Heart left ventricle (tissue), 16 donors: Measurements from ENCODE around the gene HNRNPR. TPM values are rescaled to one million over a fixed set of nuclear protein-coding genes. Genes with fewer than 3 reads are reported as not detected.
A peak's percentile ranks its signal among the peaks of the same experiment; 100 is the strongest.

Source experiments
- ATAC-seq, 4 donors: fragments of 200-7000 bp; cut with Tn5 transposase; one replicate each; pipeline ENCODE4 v1.9.1; 2020 to 2022; ENCODE audit warnings: moderate library complexity in 4 of 4, mild to moderate bottlenecking in 3 of 4, moderate number of reproducible peaks in 1 of 4
- DNase-seq, 5 donors: peaks; one replicate each; pipeline ENCODE4 v3.0.0-alpha.2; 2020
- H3K27ac ChIP-seq, 12 donors: fragments of 200-600 bp; sonication (generic) in 4 of 12; one replicate each; pipeline versions ENCODE4 v1.5.0 to v1.8.0; 2016 to 2022; ENCODE audit warnings: mild to moderate bottlenecking in 2 of 12
- H3K27me3 ChIP-seq, 9 donors: fragments of 200-600 bp; sonication (generic) in 2 of 9; one replicate each; pipeline versions ENCODE4 v1.5.1 to v1.8.0; 2016 to 2022; ENCODE audit warnings: mild to moderate bottlenecking in 3 of 9
- H3K36me3 ChIP-seq, 9 donors: fragments of 200-600 bp; sonication (generic) in 2 of 9; one replicate each; pipeline versions ENCODE4 v1.5.0 to v1.8.0; 2018 to 2022; ENCODE audit warnings: mild to moderate bottlenecking in 2 of 9
- H3K4me1 ChIP-seq, 12 donors: fragments of 200-600 bp; sonication (generic) in 4 of 12; one replicate each; pipeline versions ENCODE4 v1.5.0 to v1.8.0; 2016 to 2022; ENCODE audit warnings: mild to moderate bottlenecking in 3 of 12
- H3K4me3 ChIP-seq, 12 donors: fragments of 200-600 bp; sonication (generic) in 4 of 12; one replicate each; pipeline versions ENCODE4 v1.5.0 to v1.8.0; 2017 to 2022; ENCODE audit warnings: mild to moderate bottlenecking in 9 of 12, moderate library complexity in 4 of 12
- H3K9me3 ChIP-seq, 12 donors: fragments of 200-600 bp; sonication (generic) in 4 of 12; one replicate each; pipeline versions ENCODE4 v1.5.0 to v1.8.0; 2016 to 2022; ENCODE audit warnings: mild to moderate bottlenecking in 1 of 12
- POLR2A ChIP-seq, 2 donors: fragments of 450-650 bp; IDR thresholded peaks; one replicate each; pipeline ENCODE4 v1.6.1; 2017; ENCODE audit warnings: antibody characterized with exemption in 2 of 2, mild to moderate bottlenecking in 2 of 2, moderate library complexity in 2 of 2
- WGBS, 4 donors: extraction: QIAGEN DNeasy Blood & Tissue Kit in 2 of 4; methylation state at CpG; one replicate each; pipeline versions ENCODE4 v1.1.5 to v1.1.7; 2013 to 2018; 5-methylcytosine and 5-hydroxymethylcytosine counted together
- intact Hi-C, 10 donors: fragments of 100-400 bp; cut with DNase I; formaldehyde crosslinking; loops; one replicate each; pipeline versions ENCODE4 v1.11.1 to v1.14.2; 2022
- polyA plus RNA-seq, 2 donors: library from polyadenylated mRNA; stranded (reverse); fragments of 200-250 nt; gene quantifications; one replicate each; pipeline ENCODE4 v1.2.3, GENCODE V29; 2013
- total RNA-seq, 9 donors: library from RNA; depleted of rRNA in 2 of 9; stranded (reverse); fragments of >200 nt in 2 of 9; fragmentation: NEBNext Ultra II Directional in 3 of 9; extraction: Animal tissue kit (Norgen Biotek cat#: 25700) in 3 of 9; gene quantifications; one replicate each; pipeline versions ENCODE4 v1.1.0 to v1.2.4, GENCODE V29; 2016 to 2023
- TF ChIP-seq, protein P1 (sequence below), 12 donors: fragments of 200-600 bp; sonication (generic) in 4 of 12; IDR thresholded peaks; one replicate each; pipeline versions ENCODE4 v1.5.0 to v1.8.0; 2018 to 2022; ENCODE audit warnings: antibody characterized with exemption in 12 of 12, mild to moderate bottlenecking in 5 of 12
- donor health status: ischemic (EF 13 %, LVEDD 7.1; RV severe dilation, severe dysfunction).
- donor health status: healthy with polysubstance abuse.
- donor health status: DM: no; HTN: yes; CAD: no.
- donor health status: DM: no; HTN: no; CAD: no.
- donor health status: ischemic (EF 25% LVEDD 6.9; RV normal size, moderate dysfunction).
- donor health status: ischemic (EF 25% LVEDD 5.7; RV mildly dilated, moderate dysfunction).
- donor health status: healthy.
- donor health status: DM: yes; HTN: yes; CAD: no.
- donor health status: ischemic (EF 35%, LVEDD 5.7; RV mildly dilated, moderate dysfunction).
- donor health status: nonischemic (EF 11% LVEDD 7.7; RV severe dilation, severe dysfunction).
- donor health status: DM: yes; HTN: yes; CAD: no.
- donor health status: PGD.
- donor health status: ischemic (EF 29% LVEDD 5.4; RV normal size, mild dysfunction).
- donor health status: nonischemic (EF 23%, LVEDD 6.1; RV moderate dilation, normal function).

HNRNPR gene
- total and polyA plus RNA-seq, 11 donors: 38.0 to 96.1 (median 69.2) TPM

GRCh38 chr1:23288671-23289070 lies 55.4 kb downstream of the HNRNPR start:
- TF ChIP-seq, protein P1, sequence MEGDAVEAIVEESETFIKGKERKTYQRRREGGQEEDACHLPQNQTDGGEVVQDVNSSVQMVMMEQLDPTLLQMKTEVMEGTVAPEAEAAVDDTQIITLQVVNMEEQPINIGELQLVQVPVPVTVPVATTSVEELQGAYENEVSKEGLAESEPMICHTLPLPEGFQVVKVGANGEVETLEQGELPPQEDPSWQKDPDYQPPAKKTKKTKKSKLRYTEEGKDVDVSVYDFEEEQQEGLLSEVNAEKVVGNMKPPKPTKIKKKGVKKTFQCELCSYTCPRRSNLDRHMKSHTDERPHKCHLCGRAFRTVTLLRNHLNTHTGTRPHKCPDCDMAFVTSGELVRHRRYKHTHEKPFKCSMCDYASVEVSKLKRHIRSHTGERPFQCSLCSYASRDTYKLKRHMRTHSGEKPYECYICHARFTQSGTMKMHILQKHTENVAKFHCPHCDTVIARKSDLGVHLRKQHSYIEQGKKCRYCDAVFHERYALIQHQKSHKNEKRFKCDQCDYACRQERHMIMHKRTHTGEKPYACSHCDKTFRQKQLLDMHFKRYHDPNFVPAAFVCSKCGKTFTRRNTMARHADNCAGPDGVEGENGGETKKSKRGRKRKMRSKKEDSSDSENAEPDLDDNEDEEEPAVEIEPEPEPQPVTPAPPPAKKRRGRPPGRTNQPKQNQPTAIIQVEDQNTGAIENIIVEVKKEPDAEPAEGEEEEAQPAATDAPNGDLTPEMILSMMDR (IDR thresholded peaks at IDR 0.05): no peak
- no peak for TF ChIP-seq POLR2A (IDR thresholded peaks at IDR 0.05)
- H3K36me3 ChIP-seq: peaks cover 0 to 60% (median 37%) of the 10 kb centered on the region in 9 donors
- ATAC-seq (no peak), DNase-seq (no peak)
- WGBS, 4 donors: 55 to 70% (median 57%) methylated on average over 3 of the region's 3 CpGs
- no peaks in the 10 kb centered on the region for H3K9me3 ChIP-seq
- no peak overlapping the region for H3K4me3 ChIP-seq
- no peaks in the 10 kb centered on the region for H3K27me3 ChIP-seq
- peak overlapping the region in 1 of 12 donors; percentile 3 for H3K27ac ChIP-seq
- peaks cover 0 to 11% (median 5%) of the 10 kb centered on the region in 12 donors for H3K4me1 ChIP-seq
- intact Hi-C loops: loop anchor here in 1 of 10 donors (10.0 kb wide), 1 partner anchor 194 kb away; no protein-coding TSS in a partner anchor

GRCh38 chr1:23288201-23288600 lies 55.9 kb downstream of the HNRNPR start:
- ATAC-seq (no peak), DNase-seq (no peak)
- Histone ChIP-seq H3K27ac (peak overlapping the region in 1 of 12 donors; percentile 3), H3K4me3 (no peak overlapping the region), H3K36me3 (peaks cover 0 to 65% (median 41%) of the 10 kb centered on the region in 9 donors), H3K9me3 (no peaks in the 10 kb centered on the region), H3K4me1 (peaks cover 0 to 14% (median 4%) of the 10 kb centered on the region in 12 donors), H3K27me3 (no peaks in the 10 kb centered on the region)
- intact Hi-C loops: loop anchor here in 1 of 10 donors (10.0 kb wide), 1 partner anchor 193 kb away; no protein-coding TSS in a partner anchor
- TF ChIP-seq, protein P1 (IDR thresholded peaks at IDR 0.05): no peak

DNA sequence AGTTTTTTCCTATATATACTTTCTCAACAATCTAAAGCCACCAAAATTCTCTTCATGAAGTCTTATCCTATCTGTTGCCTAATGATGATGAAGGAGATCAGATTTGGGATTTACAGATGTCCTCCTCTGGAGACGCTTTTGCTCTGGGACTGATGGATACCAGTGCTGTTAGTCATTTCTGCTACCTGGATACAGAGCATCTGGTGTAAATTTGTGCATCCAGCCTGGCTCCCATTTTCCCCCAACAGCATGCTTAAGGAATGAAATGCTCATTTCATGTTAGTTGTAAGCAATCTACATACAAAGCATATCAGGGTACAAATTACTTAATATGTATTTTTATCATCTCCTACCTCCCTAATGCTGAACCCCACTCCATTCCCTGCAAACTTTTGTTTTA lies 57.7 kb downstream of the HNRNPR start:
- Histone ChIP-seq H3K27me3 (no peaks in the 10 kb centered on the region), H3K9me3 (no peaks in the 10 kb centered on the region), H3K4me3 (no peak overlapping the region), H3K27ac (no peak overlapping the region), H3K4me1 (peaks cover 0 to 20% (median 0%) of the 10 kb centered on the region in 12 donors), H3K36me3 (peaks cover 0 to 83% (median 59%) of the 10 kb centered on the region in 9 donors)
- TF ChIP-seq POLR2A (IDR thresholded peaks at IDR 0.05): no peak
- TF ChIP-seq, protein P1 (IDR thresholded peaks at IDR 0.05): no peak
- ATAC-seq (no peak), DNase-seq (no peak)
- WGBS, 4 donors: 90 to 100% (median 93%) methylated on average over 1 of the region's 1 CpG
- intact Hi-C loops: loop anchor here in 1 of 10 donors (10.0 kb wide), 1 partner anchor 192 kb away; no protein-coding TSS in a partner anchor

- Histone ChIP-seq H3K27ac (no peak overlapping the region), H3K36me3 (peaks cover 0 to 88% (median 70%) of the 10 kb centered on the region in 9 donors), H3K4me3 (no peak overlapping the region), H3K9me3 (no peaks in the 10 kb centered on the region), H3K4me1 (peaks cover 0 to 16% (median 0%) of the 10 kb centered on the region in 12 donors), H3K27me3 (no peaks in the 10 kb centered on the region)
- 82 to 85% (median 84%) methylated on average over 4 of the region's 4 CpGs for WGBS, 4 donors
- intact Hi-C loops: loop anchor here in 1 of 10 donors (10.0 kb wide), 1 partner anchor 189 kb away; no protein-coding TSS in a partner anchor
- DNase-seq (no peak), ATAC-seq (no peak)
- TF ChIP-seq POLR2A (IDR thresholded peaks at IDR 0.05): no peak
- TF ChIP-seq, protein P1 (IDR thresholded peaks at IDR 0.05): no peak
These were observed 60.1 kb downstream of the HNRNPR start for GRCh38 chr1:23283667-23284602.
